HepG2 (cell line): Measurements from ENCODE around the gene STAP2.

Source experiments
- ELK4 ChIP-seq: sonication (generic); formaldehyde crosslinking; IDR thresholded peaks from 2 replicates; pipeline ENCODE4 v1.9.0; 2021; ENCODE audit warnings: missing genetic modification reagents, borderline replicate concordance
- SMARCC2 ChIP-seq: fragments of 450-650 bp; IDR thresholded peaks from 2 replicates; pipeline ENCODE4 v1.6.1; 2017; ENCODE audit warnings: antibody characterized with exemption, mild to moderate bottlenecking

GRCh38 chr19:4386041-4386782, 47.6 kb upstream of the STAP2 start:
- TF ChIP-seq SMARCC2 = no peak
- no peak for TF ChIP-seq ELK4 (CRISPR knock-in tag)
